ENCODE measurements around the gene SLC1A2. TPM values are rescaled to one million over a fixed set of nuclear protein-coding genes. Genes with fewer than 3 reads are reported as not detected.

Gene SLC1A2
- total and polyA plus RNA-seq, 2 of the 4 experiments (the other 2 are of a cell fraction) = 0.15 to 0.54 TPM

DNA sequence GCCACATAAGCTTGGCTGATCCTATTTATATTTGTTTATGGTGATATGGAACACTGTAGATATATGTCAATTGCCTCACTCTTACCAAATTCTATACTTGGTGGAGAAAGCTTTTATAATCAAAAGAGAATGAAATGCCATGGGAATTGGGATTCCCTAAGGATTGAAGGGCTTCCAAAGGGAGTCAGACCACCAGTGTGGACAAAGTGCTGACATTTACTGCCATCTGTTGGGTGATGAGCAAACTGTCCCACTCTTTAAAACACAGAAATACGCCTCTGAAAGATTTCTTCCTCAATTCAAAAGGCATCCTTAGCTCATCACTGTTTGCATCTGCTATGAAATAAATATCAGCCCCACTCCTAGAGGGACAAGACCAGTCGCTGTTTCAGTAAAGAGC is 7.1 kb downstream of the SLC1A2 start:
- H3K9me1 ChIP-seq (ENCODE audit: insufficient read depth, low read length) = no peaks in the 10 kb centered on the region
- H2AK9ac ChIP-seq (replicated peaks; ENCODE audit: low read depth, low read length, poor library complexity) = no peak overlapping the region
- no peak overlapping the region for H2AK5ac ChIP-seq (ENCODE audit: low read depth, low read length)
- H2BK15ac ChIP-seq (ENCODE audit: low read depth, low read length) = no peak overlapping the region
- no peak overlapping the region for H3K23ac ChIP-seq (ENCODE audit: low read depth, low read length)
- H3K4me2 ChIP-seq (ENCODE audit: low read depth, low read length) = no peak overlapping the region
- H3K4me1 ChIP-seq (ENCODE audit: control insufficient read depth, insufficient read depth, low read length) = no peaks in the 10 kb centered on the region
- H2BK120ac ChIP-seq (ENCODE audit: low read depth, low read length) = no peak overlapping the region
- no TSS peak for BruUV-seq (replicated peaks)
- H2AFZ ChIP-seq (replicated peaks; ENCODE audit: low read length, poor library complexity) = no peak overlapping the region
- H3K9ac ChIP-seq (ENCODE audit: low read depth, low read length) = no peak overlapping the region
- no peak overlapping the region for H3K56ac ChIP-seq (ENCODE audit: extremely low read depth, insufficient read depth, low read length)
- no peak overlapping the region for H3K4ac ChIP-seq (ENCODE audit: low read depth, low read length)
- CTCF ChIA-PET = interaction anchor here (1.3 kb wide), 1 partner anchor 8 kb away, joined by 6 read pairs; no protein-coding TSS in a partner anchor
- TF ChIP-seq RAD21 (IDR thresholded peaks at IDR 0.05; ENCODE audit: low read length) (peak; percentile 59), SMC3 (IDR thresholded peaks at IDR 0.05; ENCODE audit: low read depth, low read length) (peak; percentile 25; the same call in 1 of the 2 replicates), FOS (IDR thresholded peaks at IDR 0.05; ENCODE audit: low read depth, low read length) (no peak)
- TF ChIP-seq, protein P1, sequence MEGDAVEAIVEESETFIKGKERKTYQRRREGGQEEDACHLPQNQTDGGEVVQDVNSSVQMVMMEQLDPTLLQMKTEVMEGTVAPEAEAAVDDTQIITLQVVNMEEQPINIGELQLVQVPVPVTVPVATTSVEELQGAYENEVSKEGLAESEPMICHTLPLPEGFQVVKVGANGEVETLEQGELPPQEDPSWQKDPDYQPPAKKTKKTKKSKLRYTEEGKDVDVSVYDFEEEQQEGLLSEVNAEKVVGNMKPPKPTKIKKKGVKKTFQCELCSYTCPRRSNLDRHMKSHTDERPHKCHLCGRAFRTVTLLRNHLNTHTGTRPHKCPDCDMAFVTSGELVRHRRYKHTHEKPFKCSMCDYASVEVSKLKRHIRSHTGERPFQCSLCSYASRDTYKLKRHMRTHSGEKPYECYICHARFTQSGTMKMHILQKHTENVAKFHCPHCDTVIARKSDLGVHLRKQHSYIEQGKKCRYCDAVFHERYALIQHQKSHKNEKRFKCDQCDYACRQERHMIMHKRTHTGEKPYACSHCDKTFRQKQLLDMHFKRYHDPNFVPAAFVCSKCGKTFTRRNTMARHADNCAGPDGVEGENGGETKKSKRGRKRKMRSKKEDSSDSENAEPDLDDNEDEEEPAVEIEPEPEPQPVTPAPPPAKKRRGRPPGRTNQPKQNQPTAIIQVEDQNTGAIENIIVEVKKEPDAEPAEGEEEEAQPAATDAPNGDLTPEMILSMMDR (conservative IDR thresholded peaks at IDR 0.05; ENCODE audit: low read depth, low read length) = peak; percentile 43
- H3K79me1 ChIP-seq (ENCODE audit: low read depth in 1 of 2, low read length in 2 of 2) = 0 out of 4 replicates have a peak, but pooled peaks cover 0 to 3% of the 10 kb centered on the region in 2 experiments
- POLR2A ChIA-PET (ENCODE audit: unreplicated experiment) = no interaction called here
- no peak overlapping the region for H3K18ac ChIP-seq (ENCODE audit: low read depth, low read length)
- in situ Hi-C loops (cut with MboI; ENCODE audit: low sequenced_read_pairs) = loop anchor here (5.0 kb wide), 1 partner anchor 825 kb away; no protein-coding TSS in a partner anchor
- no peak overlapping the region for H4K91ac ChIP-seq (ENCODE audit: insufficient read depth, low read depth, low read length)
- H3K27ac ChIP-seq (ENCODE audit: insufficient read depth, low read length) = no peak overlapping the region
- no peak overlapping the region for H2BK5ac ChIP-seq (ENCODE audit: low read depth, low read length, poor library complexity, severe bottlenecking)
- no peak overlapping the region for H3K14ac ChIP-seq (replicated peaks; ENCODE audit: low read depth, low read length)
- DNase-seq (peak; percentile 25), ATAC-seq (ENCODE audit: low read depth) (peak; percentile 66)
- no peaks in the 10 kb centered on the region for H4K20me1 ChIP-seq (ENCODE audit: insufficient read depth, low read length)
- H3K36me3 ChIP-seq (ENCODE audit: control insufficient read depth, insufficient read depth, low read length) = no peaks in the 10 kb centered on the region
- no peak overlapping the region for H4K5ac ChIP-seq (ENCODE audit: low read depth, low read length)
- intact Hi-C loops (cut with micrococcal nuclease) = no loop called here
- WGBS, 2 experiments (ENCODE audit: extremely low coverage in 2 of 2, insufficient read length in 1 of 2) = 60% methylated on average over 1 of the region's 2 CpGs; no CpG with 5 or more reads in 1 of the 2 experiments
- H3K27me3 ChIP-seq (ENCODE audit: control insufficient read depth, insufficient read depth, low read length) = peaks cover 3% of the 10 kb centered on the region
- H4K8ac ChIP-seq (ENCODE audit: low read depth in 2 of 2, low read length in 2 of 2) = no peak overlapping the region
- H2BK20ac ChIP-seq (ENCODE audit: low read depth, low read length) = no peak overlapping the region
- no peaks in the 10 kb centered on the region for H3K9me3 ChIP-seq (ENCODE audit: control insufficient read depth, insufficient read depth, low read length)
- H3K4me3 ChIP-seq (ENCODE audit: insufficient read depth, low read depth, low read length) = no peak overlapping the region
- dilution Hi-C loops (cut with HindIII; ENCODE audit: low sequenced_read_pairs, unreplicated experiment) = no loop called here

Data from IMR-90 (cell line).